Pancreas (tissue), 10 donors: ENCODE data around the gene PA2G4. TPM values are rescaled to one million over a fixed set of nuclear protein-coding genes. Genes with fewer than 3 reads are reported as not detected.
"Not testable (repeated sequence)": the region's sequence is repeated elsewhere in the genome, so short reads cannot be mapped to it uniquely, and the experiment has no call there.

Experiments used
- ATAC-seq, 4 donors: fragments of 200-7000 bp; cut with Tn5 transposase; one replicate each; pipeline versions ENCODE4 v1.8.0 to v1.9.1; 2020; ENCODE audit warnings: mild to moderate bottlenecking in 4 of 4, moderate library complexity in 4 of 4
- DNase-seq, 6 donors: peaks; one replicate each; pipeline ENCODE4 v3.0.0-alpha.2; 2020
- FAIRE-seq: peaks from 2 replicates; lab custom pipeline; 2012; peaks lifted over from hg19 to GRCh38; lab: Jason Lieb, UNC
- H3K27ac ChIP-seq, 4 donors: fragments of 200-600 bp; sonication (generic); 1 replicate in 3 of 4; 2 replicates in 1 of 4; pipeline versions ENCODE4 v1.5.0 to v1.8.0; 2020
- H3K27me3 ChIP-seq, 4 donors: fragments of 200-600 bp; one replicate each; pipeline ENCODE4 v1.8.0; 2021
- H3K36me3 ChIP-seq, 3 donors: fragments of 200-600 bp; sonication (generic) in 1 of 3; one replicate each; pipeline versions ENCODE4 v1.5.0 to v1.8.0; 2020 to 2021
- H3K4me1 ChIP-seq, 3 donors: fragments of 200-600 bp; one replicate each; pipeline ENCODE4 v1.8.0; 2021
- H3K4me3 ChIP-seq, 4 donors: fragments of 200-600 bp; sonication (generic) in 2 of 4; one replicate each; pipeline versions ENCODE4 v1.5.0 to v1.8.0; 2020 to 2021
- H3K9me3 ChIP-seq, 4 donors: fragments of 200-600 bp; one replicate each; pipeline ENCODE4 v1.8.0; 2021
- CTCF ChIP-seq, 4 donors: fragments of 200-600 bp; sonication (generic) in 3 of 4; IDR thresholded peaks; one replicate each; pipeline versions ENCODE4 v1.5.0 to v1.8.0; 2021; ENCODE audit warnings: antibody characterized with exemption in 4 of 4
- WGBS, 2 donors: extraction: QIAGEN DNeasy Blood & Tissue Kit; methylation state at CpG; one replicate each; pipeline ENCODE4 v1.1.7; 2013; 5-methylcytosine and 5-hydroxymethylcytosine counted together
- intact Hi-C, 3 donors: fragments of 100-400 bp; cut with DNase I; formaldehyde crosslinking; loops; one replicate each; pipeline versions ENCODE4 v1.11.1 to v1.14.2; 2022
- polyA plus RNA-seq, 2 donors: library from polyadenylated mRNA; stranded (reverse); fragments of 200-250 nt; gene quantifications; one replicate each; pipeline ENCODE4 v1.2.3, GENCODE V29; 2013
- total RNA-seq, 6 donors: library from RNA; stranded (reverse); fragmentation: NEBNext Ultra II Directional in 4 of 6; extraction: Animal tissue kit (Norgen Biotek cat#: 25700) in 4 of 6; gene quantifications; one replicate each; pipeline versions ENCODE4 v1.2.1 to v1.2.4, GENCODE V29; 2021 to 2023
- donor health status: healthy with polysubstance abuse.
- donor health status: DM: no; HTN: no; CAD: no; lungs with moderate emphysema.
- donor health status: DM: no; HTN: no; CAD: no.
- donor health status: control.
- donor health status: control.
- donor health status: Bipolar disorder and iron deficiency.
- donor health status: DM: yes; HTN: yes; CAD: no.
- donor health status: DM: no; HTN: no; CAD: no.
- donor health status: DM: no; HTN: no; CAD: no.
- donor health status: DM: yes; HTN: yes; CAD: no.

Gene PA2G4
- total and polyA plus RNA-seq, 8 donors, result 30.1 to 59.8 (median 41.8) TPM

GRCh38 chr12:56074396-56074795 is 30.0 kb upstream of the PA2G4 start:
- DNase-seq (no peak), ATAC-seq (no peak), FAIRE-seq (no peak)
- Histone ChIP-seq H3K4me1 (no peaks in the 10 kb centered on the region), H3K27me3 (no peaks in the 10 kb centered on the region), H3K36me3 (no peaks in the 10 kb centered on the region), H3K9me3 (no peaks in the 10 kb centered on the region), H3K4me3 (no peak overlapping the region), H3K27ac (no peak overlapping the region)
- 81 to 88% methylated on average over 5 of the region's 5 CpGs for WGBS, 2 donors
- intact Hi-C loops, result no loop called here
- TF ChIP-seq CTCF (IDR thresholded peaks at IDR 0.05), result no peak

DNA sequence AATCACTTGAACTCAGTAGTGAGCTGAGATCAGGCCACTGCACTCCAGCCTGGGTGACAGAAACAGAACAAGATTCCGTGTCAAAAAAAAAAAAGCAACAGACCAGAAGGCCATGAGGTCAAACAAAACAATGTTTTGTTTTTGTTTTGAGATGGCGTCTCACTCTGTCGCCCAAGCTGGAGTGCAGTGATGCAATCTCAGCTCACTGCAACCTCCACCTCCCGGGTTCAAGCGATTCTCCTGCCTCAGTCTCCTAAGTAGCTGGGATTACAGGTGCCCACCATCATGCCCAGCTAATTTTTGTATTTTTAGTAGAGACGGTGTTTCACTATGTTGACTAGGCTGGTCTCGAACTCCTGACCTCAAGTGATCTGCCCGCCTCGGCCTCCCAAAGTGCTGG is 26.4 kb upstream of the PA2G4 start:
- not testable (repeated sequence) for H3K36me3 ChIP-seq, H3K27me3 ChIP-seq, FAIRE-seq, H3K9me3 ChIP-seq, DNase-seq, ATAC-seq, H3K4me1 ChIP-seq, H3K27ac ChIP-seq, H3K4me3 ChIP-seq
- WGBS, 2 donors, result 92 to 95% methylated on average over 9 of the region's 9 CpGs
- intact Hi-C loops, result loop anchor here in 1 of 3 donors (5.0 kb wide), 1 partner anchor 39 kb away; the partner anchor contains the start of genes RPL41 and ZC3H10

DNA sequence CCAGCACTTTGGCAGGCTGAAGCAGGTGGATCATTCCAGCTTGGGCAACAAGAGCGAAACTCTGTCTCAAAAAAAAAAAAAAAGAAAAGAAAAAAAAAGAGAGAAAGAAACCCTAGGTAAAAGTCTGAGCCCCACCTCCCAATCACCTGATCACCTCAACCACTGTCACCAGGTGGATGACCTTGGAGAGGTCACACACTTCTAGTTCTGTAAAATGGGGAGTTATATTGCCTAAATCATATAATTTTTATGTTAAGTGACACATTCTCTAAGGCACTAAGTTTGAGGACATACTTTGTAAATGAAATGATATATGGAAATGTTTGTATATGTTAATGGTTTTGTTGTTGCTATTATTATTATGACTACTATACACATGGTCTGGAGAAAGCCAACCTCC is 25.9 kb upstream of the PA2G4 start:
- no peak overlapping the region for H3K4me3 ChIP-seq
- no peak for FAIRE-seq
- 92 to 100% methylated on average over 1 of the region's 1 CpG for WGBS, 2 donors
- no peaks in the 10 kb centered on the region for H3K9me3 ChIP-seq
- no peaks in the 10 kb centered on the region for H3K27me3 ChIP-seq
- H3K4me1 ChIP-seq, result peaks cover 0 to 11% (median 10%) of the 10 kb centered on the region in 3 donors
- H3K27ac ChIP-seq, result peak overlapping the region; percentile 94 to 97 (median 96)
- no peak for TF ChIP-seq CTCF (IDR thresholded peaks at IDR 0.05)
- ATAC-seq, result no peak
- no peaks in the 10 kb centered on the region for H3K36me3 ChIP-seq
- intact Hi-C loops, result loop anchor here in 1 of 3 donors (5.0 kb wide), 1 partner anchor 39 kb away; the partner anchor contains the start of genes RPL41 and ZC3H10
- DNase-seq, result no peak

DNA sequence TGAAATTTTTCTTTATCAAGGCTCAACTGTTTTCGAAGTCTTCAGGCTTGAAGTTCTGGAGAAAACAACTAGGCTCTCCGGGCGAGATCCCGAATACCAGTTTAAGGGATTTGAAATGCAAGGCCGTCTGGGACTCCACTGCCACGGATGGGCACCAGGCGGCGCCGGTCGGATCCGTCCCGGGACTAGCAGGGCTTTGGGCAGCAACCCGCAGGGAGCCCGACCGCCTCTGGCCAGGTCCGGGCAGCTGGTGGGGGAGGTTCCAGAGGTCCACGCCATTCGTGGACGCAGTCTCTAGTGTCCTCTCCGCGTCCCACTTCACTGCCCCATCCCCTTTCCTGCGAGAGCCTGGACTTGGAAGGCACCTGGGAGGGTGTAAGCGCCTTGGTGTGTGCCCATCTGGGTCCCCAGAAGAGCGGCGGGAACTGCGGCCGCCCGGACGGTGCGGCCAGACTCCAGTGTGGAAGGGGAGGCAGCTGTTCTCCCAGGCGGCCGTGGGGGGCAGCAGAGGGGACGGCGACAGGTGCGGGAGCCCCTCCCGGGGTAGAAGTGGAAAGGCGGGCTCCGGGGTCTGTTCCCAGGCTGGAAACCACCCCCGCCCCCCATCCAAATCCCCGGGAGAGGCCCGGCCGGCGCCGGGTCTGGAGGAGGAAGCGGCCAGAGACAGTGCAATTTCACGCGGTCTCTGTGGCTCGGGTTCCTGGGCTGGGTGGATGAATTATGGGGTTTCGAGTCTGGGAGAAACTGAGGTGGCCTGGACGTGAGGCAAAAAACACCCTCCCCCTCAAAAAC is 25.2 kb upstream of the PA2G4 start:
- intact Hi-C loops, result loop anchor here in 1 of 3 donors (5.0 kb wide), 1 partner anchor 38 kb away; the partner anchor contains the start of genes RPL41 and ZC3H10
- TF ChIP-seq CTCF (IDR thresholded peaks at IDR 0.05), result peak; percentile 57 to 73 (median 68)
- Histone ChIP-seq H3K4me3 (peak overlapping the region; percentile 43 to 91 (median 76)), H3K9me3 (no peaks in the 10 kb centered on the region), H3K27me3 (no peaks in the 10 kb centered on the region), H3K4me1 (peaks cover 0 to 15% (median 14%) of the 10 kb centered on the region in 3 donors), H3K36me3 (no peaks in the 10 kb centered on the region), H3K27ac (peak overlapping the region; percentile 94 to 97 (median 96))
- 1 to 2% methylated on average over 47 to 50 of the region's 50 CpGs for WGBS, 2 donors
- DNase-seq (peak; percentile 91 to 97 (median 94)), ATAC-seq (peak; percentile 67 to 77 (median 72)), FAIRE-seq (no peak)

- 1% methylated on average over 58 to 59 of the region's 59 CpGs for WGBS, 2 donors
- ATAC-seq, result peak; percentile 78 to 90 (median 86)
- H3K4me3 ChIP-seq, result peak within 1 kb of the TSS; percentile 43 to 91 (median 76)
- peaks cover 5 to 15% (median 14%) of the 10 kb centered on the region in 3 donors for H3K4me1 ChIP-seq
- H3K9me3 ChIP-seq, result no peaks in the 10 kb centered on the region
- TF ChIP-seq CTCF (IDR thresholded peaks at IDR 0.05), result no peak
- FAIRE-seq, result no peak
- no peaks in the 10 kb centered on the region for H3K27me3 ChIP-seq
- H3K27ac ChIP-seq, result peak within 1 kb of the TSS; percentile 94 to 97 (median 96)
- H3K36me3 ChIP-seq, result peaks cover 0 to 3% (median 0%) of the 10 kb centered on the region in 3 donors
- DNase-seq, result peak; percentile 88 to 92 (median 90)
- intact Hi-C loops, result loop anchor here in 1 of 3 donors (5.0 kb wide), 1 partner anchor 37 kb away; the partner anchor contains the start of genes RPL41 and ZC3H10
These were observed 24.4 kb upstream of the PA2G4 start, which contains the start of gene ERBB3 for GRCh38 chr12:56079723-56080555. Gene ERBB3, plus strand, starts transcription at chr12:56080165. Its CDS starts 136 bp downstream, at chr12:56080301.
